ENCODE measurements around the gene PPP1R9B.

Gene PPP1R9B

DNA sequence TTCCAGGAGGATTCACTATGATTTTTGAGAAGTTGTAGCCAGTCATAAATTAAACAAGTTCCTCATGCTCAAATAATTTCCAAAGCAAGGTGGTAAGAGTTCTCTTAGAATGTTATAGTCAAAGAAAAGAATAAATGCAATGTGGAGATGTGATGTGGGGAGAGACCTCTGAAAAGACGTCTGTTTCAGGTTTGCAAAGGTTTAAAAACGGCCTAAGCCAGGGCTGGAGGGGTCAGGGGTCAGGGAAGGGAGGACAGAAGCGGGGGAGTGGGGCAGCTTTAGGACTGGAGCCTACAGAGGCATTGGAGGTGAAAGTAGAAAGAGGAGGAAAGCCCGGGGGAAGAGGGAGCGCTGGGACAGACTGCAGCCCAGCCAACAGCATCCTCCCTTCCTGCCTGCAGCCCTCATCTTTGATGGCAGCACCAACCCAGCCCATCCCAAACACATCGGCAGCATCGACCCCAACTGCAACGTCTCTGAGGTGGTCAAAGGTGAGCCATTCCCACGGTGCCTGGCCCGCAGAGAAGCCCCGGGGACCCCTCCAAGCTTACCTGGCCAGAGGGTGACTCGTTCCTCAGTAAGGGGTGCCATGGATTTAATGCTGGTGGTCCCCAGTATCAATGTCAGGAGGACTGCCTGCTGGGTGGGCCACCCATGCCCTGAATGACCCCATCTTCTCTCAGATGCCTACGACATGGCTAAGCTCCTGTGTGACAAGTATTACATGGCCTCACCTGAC, 43.9 kb downstream of the PPP1R9B start:
- no peak for DNase-seq (ENCODE audit: low read depth in 2 of 2)

DNA sequence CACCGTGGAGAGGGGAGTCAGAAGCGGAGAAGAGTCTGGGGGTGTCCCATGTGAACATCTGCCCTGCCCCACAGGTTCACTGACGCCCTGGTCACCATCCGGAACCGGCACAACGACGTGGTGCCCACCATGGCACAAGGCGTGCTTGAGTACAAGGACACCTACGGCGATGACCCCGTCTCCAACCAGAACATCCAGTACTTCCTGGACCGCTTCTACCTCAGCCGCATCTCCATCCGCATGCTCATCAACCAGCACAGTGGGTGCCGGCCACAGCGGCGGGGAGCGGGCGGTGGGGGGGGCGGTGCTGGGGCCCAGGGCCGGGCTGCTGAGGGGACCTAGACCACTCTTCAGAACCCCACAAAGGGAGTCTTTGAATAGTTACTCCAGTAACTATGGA, 44.7 kb downstream of the PPP1R9B start:
- no peak for DNase-seq (ENCODE audit: low read depth in 2 of 2)

GRCh38 chr17:50103941-50104340, 46.5 kb downstream of the PPP1R9B start:
- DNase-seq (ENCODE audit: low read depth in 2 of 2): no peak

- no peak for DNase-seq (ENCODE audit: low read depth in 2 of 2)
Observed at GRCh38 chr17:50103252-50103651, 47.2 kb downstream of the PPP1R9B start.

GRCh38 chr17:50102164-50102991, 48.1 kb downstream of the PPP1R9B start:
- DNase-seq (ENCODE audit: low read depth in 2 of 2): no peak

GRCh38 chr17:50101346-50102163, 48.9 kb downstream of the PPP1R9B start:
- DNase-seq (ENCODE audit: low read depth in 2 of 2): peak in 1 of 2 experiments; percentile 29

DNA sequence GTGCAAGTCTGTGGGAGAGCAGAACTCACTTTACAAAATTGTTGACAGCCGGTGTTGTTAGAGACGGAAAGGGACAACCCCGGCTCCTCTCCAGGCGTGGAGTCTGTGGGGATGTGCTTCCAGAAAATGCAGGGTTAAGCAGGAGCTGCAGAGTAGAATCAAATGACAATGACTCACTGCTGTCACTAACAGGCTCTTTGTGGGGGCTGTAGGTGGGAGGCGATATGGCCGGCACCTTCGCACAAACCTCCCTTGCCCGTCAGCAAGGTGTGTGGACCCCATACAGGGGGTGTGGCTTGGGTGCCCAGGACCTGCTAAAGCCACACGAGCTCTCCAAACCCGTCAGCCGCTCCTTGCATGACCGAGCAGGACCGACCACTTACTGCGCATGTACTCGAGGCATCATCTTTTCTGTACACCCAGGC, 49.5 kb downstream of the PPP1R9B start:
- DNase-seq (ENCODE audit: low read depth in 2 of 2): no peak

DNA sequence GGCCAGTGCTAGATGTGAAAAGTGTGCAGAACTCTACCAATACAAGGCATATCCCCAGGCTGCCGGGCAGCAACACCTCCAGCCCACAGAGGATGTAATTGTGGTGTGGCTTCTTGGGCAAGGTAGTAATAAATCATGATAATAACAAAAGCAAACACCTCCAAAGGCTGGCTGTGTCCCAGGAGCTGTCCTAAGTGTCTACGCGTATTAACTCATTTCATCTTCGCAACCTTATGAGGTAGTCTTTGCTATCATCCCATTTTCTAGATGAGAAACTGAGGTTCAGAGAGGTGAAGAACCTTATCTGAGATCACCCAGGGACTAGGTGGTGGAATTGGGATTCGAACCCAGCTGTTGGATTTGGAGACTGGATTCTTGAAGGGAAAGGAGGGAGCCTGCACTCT, 50.0 kb downstream of the PPP1R9B start:
- DNase-seq (ENCODE audit: low read depth in 2 of 2): no peak

GRCh38 chr17:50099003-50099402, 51.5 kb downstream of the PPP1R9B start:
- no peak for DNase-seq (ENCODE audit: low read depth in 2 of 2)

GRCh38 chr17:50098583-50098982, 51.9 kb downstream of the PPP1R9B start:
- DNase-seq (ENCODE audit: low read depth in 2 of 2): no peak

DNA sequence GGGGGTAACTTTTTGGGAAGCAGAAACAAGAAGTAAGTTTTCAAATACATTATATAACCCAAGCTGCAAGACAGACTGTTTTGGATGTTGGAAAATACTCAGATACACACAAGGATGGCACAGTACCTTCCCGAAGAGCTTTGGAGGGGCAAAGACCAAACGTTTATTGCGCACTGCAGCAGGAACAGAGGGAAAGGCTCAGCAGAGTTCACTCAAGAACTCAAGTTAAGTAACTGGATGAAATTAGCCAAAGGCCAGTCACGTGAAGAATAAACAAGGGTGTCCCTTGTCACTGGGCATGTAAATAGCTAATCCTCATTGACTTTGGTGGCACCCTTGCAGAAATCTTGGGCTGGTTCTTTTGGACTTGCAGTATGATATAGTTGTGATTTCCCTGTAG, 52.6 kb downstream of the PPP1R9B start:
- DNase-seq (ENCODE audit: low read depth in 2 of 2): no peak

DNA sequence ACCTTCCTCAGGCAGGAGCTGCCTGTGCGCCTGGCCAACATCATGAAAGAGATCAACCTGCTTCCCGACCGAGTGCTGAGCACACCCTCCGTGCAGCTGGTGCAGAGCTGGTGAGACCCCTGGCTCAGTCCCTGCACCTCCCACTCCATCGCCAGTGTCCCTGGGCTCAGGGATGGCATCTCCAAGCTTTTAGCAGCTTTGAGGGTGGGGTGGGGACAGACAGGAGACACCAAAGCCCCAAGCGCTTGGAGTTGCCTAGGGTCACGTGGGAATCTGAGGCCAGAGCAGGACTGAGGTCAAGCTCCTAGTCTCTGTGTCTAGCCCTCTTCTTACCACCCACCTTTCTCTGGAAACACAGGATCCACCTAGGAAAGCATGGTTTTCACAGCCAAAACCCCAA, 53.0 kb downstream of the PPP1R9B start:
- no peak for DNase-seq (ENCODE audit: low read depth in 2 of 2)

DNA sequence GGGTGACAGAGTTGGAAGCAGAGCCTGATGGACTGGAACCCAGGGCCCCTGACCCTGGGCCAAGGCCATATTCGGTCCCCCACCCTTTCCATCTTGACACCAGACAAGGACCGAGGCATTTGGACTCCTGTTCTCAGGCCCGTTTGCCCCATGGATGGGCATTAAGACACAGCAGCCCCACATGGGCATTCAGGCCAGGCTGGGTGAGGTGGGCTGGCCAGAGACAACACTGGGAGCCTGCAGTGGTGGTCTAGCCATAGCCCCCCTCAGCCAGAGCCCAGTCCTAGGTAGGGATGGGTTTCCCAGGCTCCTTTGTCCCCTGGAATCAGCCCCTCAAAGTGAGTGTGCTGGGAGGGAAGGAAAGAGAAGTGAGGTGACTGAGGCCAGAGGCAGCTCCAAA, 53.7 kb downstream of the PPP1R9B start:
- no peak for DNase-seq (ENCODE audit: low read depth in 2 of 2)

DNA sequence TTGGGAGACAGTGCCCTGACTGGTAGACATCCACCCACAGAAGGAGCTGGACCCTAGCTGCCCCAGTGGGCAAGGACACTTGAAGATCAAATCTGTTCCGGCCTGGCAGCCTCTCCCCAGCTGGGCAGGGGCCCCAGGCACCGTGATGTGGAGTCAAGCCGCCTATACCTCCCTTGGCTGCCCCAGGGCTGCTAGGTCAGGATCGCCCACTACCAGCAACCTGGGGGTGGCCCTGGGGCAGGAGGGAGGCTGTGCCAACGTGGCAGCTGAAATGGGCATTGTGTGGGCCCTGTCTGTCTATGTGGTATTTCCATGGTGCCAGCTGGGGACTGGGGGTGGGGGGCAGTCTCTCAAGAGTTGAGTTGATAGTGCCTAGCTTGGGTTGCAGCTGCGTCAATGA, 54.4 kb downstream of the PPP1R9B start:
- DNase-seq (ENCODE audit: low read depth in 2 of 2): no peak

DNA sequence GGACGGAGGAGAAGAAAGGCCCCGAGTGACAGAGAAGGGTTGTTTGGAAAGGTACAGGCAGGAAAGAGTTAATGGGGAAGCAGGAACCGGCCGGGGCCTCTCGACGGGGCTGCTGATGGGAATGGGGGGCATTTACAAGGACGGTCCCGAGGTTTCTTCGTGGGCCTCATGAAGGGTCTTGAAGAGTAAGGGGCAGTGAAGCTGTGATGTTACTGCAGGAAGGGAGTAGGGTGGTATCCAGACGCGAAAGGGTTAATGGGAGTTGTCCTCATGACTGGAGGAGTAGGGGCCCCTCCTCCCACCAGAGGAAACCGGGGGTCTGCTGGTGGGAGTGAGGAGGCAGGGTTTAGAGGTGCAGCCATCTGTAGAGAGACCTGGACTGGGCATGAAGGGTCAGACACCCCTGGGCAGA, 54.8 kb downstream of the PPP1R9B start:
- DNase-seq (ENCODE audit: low read depth in 2 of 2): no peak

DNA sequence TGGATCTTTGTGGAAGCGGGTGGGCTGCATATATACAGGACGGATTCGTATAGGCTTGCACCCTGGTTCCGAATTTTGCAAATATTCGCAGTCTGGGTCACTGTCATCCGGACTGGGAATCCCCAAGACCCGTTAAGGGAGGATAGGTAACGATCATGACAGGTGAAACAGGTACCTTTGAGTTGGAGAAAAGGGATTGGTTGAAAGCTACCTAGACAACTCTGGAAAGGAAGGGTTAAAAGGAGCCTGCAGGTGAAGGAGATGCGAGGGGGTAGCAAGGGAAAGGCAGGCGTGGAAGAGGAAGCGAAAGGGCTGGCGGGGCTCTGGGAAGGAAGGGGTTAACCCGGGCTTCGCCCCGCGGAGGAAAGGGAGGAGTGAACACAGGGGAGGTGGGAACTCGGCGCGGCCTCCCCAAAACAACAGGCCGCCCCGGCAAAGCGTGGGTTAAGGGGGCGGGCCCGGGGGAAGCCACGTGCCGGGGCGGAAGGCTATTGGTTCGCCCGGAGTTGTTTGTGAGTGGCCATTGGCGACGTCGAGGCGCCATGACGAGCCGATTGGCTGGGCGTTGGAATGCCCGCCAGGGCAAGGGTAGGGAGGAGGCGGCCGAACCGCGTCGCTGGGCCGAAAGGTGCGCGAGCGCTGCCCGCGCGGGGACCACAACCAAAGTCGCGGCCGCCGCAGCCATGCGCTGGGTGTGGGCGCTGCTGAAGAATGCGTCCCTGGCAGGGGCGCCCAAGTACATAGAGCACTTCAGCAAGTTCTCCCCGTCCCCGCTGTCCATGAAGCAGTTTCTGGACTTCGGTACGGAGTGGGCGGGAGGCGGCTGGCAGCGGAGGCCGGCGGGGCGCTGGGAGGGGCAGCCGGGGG, 55.5 kb downstream of the PPP1R9B start, which contains the start of gene PDK2:
Gene PDK2, plus strand, starts transcription at position 599 of the 867 bp plus-strand sequence. Its CDS starts 85 bp downstream, at position 684.
- peak; percentile 89 to 91 for DNase-seq (ENCODE audit: low read depth in 2 of 2)

GRCh38 chr17:50094243-50094752, 56.2 kb downstream of the PPP1R9B start:
- DNase-seq (ENCODE audit: low read depth in 2 of 2): peak; percentile 52 to 61

- DNase-seq (ENCODE audit: low read depth in 2 of 2): no peak
Observed at GRCh38 chr17:50093807-50094206, 56.7 kb downstream of the PPP1R9B start.

GRCh38 chr17:50093246-50093645, 57.2 kb downstream of the PPP1R9B start:
- no peak for DNase-seq (ENCODE audit: low read depth in 2 of 2)

DNA sequence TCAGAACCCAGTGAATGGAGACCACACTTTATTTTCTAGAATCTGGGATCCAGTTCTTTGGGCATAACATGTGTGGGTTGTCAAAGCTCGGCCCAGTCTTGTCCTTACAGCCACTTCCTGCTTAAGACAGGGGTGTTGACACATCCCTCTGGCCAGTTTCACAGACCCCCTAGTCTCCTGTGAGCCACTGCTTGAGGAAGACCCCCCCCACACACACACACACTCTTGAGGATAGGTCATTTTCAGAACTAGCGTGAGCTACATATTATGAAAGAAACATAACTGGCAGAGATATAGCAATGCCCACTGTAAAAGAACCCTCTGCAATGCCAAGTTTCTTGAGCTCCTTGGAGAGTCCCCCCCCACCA, 58.6 kb downstream of the PPP1R9B start:
- DNase-seq (ENCODE audit: low read depth in 2 of 2): no peak

All from fibroblast of skin of left biceps (primary cell).